Mucosa of gallbladder (tissue), 1 donor: ENCODE measurements around the gene PIK3CD. TPM values are rescaled to one million over a fixed set of nuclear protein-coding genes. Genes with fewer than 3 reads are reported as not detected.
"Not testable (repeated sequence)": the region's sequence is repeated elsewhere in the genome, so short reads cannot be mapped to it uniquely, and the experiment has no call there.

Experiments used
- DNase-seq: peaks from one replicate; pipeline ENCODE4 v3.0.0-alpha.2; 2020; ENCODE audit warnings: low spot score
- total RNA-seq: library from RNA; stranded (reverse); gene quantifications from one replicate; pipeline ENCODE4 v1.2.1, GENCODE V29; 2021
- donor health status: DM: no; HTN: no; CAD: no.

Gene PIK3CD
- total RNA-seq, 1 donor from 2014 or later = 17.6 TPM

GRCh38 chr1:9689971-9690381, 38.4 kb downstream of the PIK3CD start:
- DNase-seq = no peak

GRCh38 chr1:9690440-9691107, 39.0 kb downstream of the PIK3CD start:
- no peak for DNase-seq

- DNase-seq = no peak
Measured at GRCh38 chr1:9691108-9691445, 39.5 kb downstream of the PIK3CD start.

GRCh38 chr1:9691691-9692090, 40.2 kb downstream of the PIK3CD start:
- no peak for DNase-seq

GRCh38 chr1:9696793-9697192, 45.3 kb downstream of the PIK3CD start:
- DNase-seq = no peak

GRCh38 chr1:9699361-9699760, 47.8 kb downstream of the PIK3CD start:
- DNase-seq = no peak

- DNase-seq = no peak
Measured at GRCh38 chr1:9700340-9700739, 48.8 kb downstream of the PIK3CD start.

- DNase-seq = no peak
Measured at GRCh38 chr1:9701665-9702064, 50.1 kb downstream of the PIK3CD start.

GRCh38 chr1:9703165-9703509, 51.6 kb downstream of the PIK3CD start:
- no peak for DNase-seq

- no peak for DNase-seq
Measured at GRCh38 chr1:9703681-9704080, 52.1 kb downstream of the PIK3CD start.

GRCh38 chr1:9705337-9706093, 54.0 kb downstream of the PIK3CD start:
- DNase-seq = no peak

- no peak for DNase-seq
Measured at GRCh38 chr1:9706178-9706577, 54.6 kb downstream of the PIK3CD start.

- no peak for DNase-seq
Measured at GRCh38 chr1:9710037-9710436, 58.5 kb downstream of the PIK3CD start.

- no peak for DNase-seq
Measured at GRCh38 chr1:9711466-9712020, 60.0 kb downstream of the PIK3CD start.

- not testable (repeated sequence) for DNase-seq
Measured at GRCh38 chr1:9712767-9713166, 61.2 kb downstream of the PIK3CD start.

- DNase-seq = no peak
Measured at GRCh38 chr1:9714257-9714718, 62.8 kb downstream of the PIK3CD start.

- DNase-seq = no peak
Measured at GRCh38 chr1:9715536-9716226, 64.2 kb downstream of the PIK3CD start.

- no peak for DNase-seq
Measured at GRCh38 chr1:9716404-9717192, 65.1 kb downstream of the PIK3CD start.

- peak; percentile 82 for DNase-seq
Measured at GRCh38 chr1:9717193-9718005, 65.9 kb downstream of the PIK3CD start.

GRCh38 chr1:9718006-9718680, 66.6 kb downstream of the PIK3CD start:
- no peak for DNase-seq
